GM23338 (cell line): ENCODE data around the gene ZNF143. TPM values are rescaled to one million over a fixed set of nuclear protein-coding genes. Genes with fewer than 3 reads are reported as not detected.

Source experiments
- ATAC-seq: fragments of 200-7000 bp; cut with Tn5 transposase; 3 replicates; pipeline ENCODE4 v1.9.1; 2020
- DNase-seq: peaks from one replicate; pipeline ENCODE4 v3.0.0-alpha.2; 2015; ENCODE audit warnings: low spot score
- H2AFZ ChIP-seq: fragments of 200-600 bp; sonication (generic); 2 replicates; pipeline ENCODE4 v1.8.0; 2016; ENCODE audit warnings: antibody characterized with exemption, mild to moderate bottlenecking, moderate library complexity
- H3F3A ChIP-seq: fragments of 200-600 bp; sonication (generic); replicated peaks from 2 replicates; pipeline ENCODE4 v1.8.0; 2017; ENCODE audit warnings: antibody characterized with exemption, mixed run types, low read depth
- H3K27ac ChIP-seq: fragments of 200-600 bp; sonication (generic); 2 replicates; pipeline ENCODE4 v1.6.1; 2016; ENCODE audit warnings: low read depth
- H3K27me3 ChIP-seq: fragments of 200-600 bp; sonication (generic); 2 replicates; pipeline ENCODE4 v1.8.0; 2016; ENCODE audit warnings: mild to moderate bottlenecking, mixed run types, moderate library complexity; ENCODE audit not compliant: insufficient read depth
- H3K36me3 ChIP-seq: fragments of 200-600 bp; sonication (generic); 2 replicates; pipeline ENCODE4 v1.8.0; 2016; ENCODE audit warnings: mild to moderate bottlenecking; ENCODE audit not compliant: insufficient read depth
- H3K4me1 ChIP-seq: fragments of 200-600 bp; sonication (generic); 2 replicates; pipeline ENCODE4 v1.8.0; 2016; ENCODE audit warnings: mild to moderate bottlenecking, moderate library complexity; ENCODE audit not compliant: insufficient read depth
- H3K4me2 ChIP-seq: fragments of 200-600 bp; sonication (generic); 2 replicates; pipeline ENCODE4 v1.7.1; 2017; ENCODE audit warnings: mixed run types
- H3K4me3 ChIP-seq: fragments of 200-600 bp; sonication (generic); 2 replicates; pipeline ENCODE4 v1.6.1; 2016; ENCODE audit warnings: mixed run types
- H3K79me2 ChIP-seq: fragments of 200-600 bp; sonication (generic); replicated peaks from 2 replicates; pipeline ENCODE4 v1.8.0; 2017; ENCODE audit warnings: mild to moderate bottlenecking; ENCODE audit not compliant: insufficient read depth
- H3K9me2 ChIP-seq: fragments of 200-600 bp; sonication (generic); 2 replicates; pipeline ENCODE4 v1.8.0; 2017; ENCODE audit not compliant: insufficient read depth
- H4K20me1 ChIP-seq: fragments of 200-600 bp; sonication (generic); replicated peaks from 2 replicates; pipeline ENCODE4 v1.8.0; 2017; ENCODE audit warnings: mild to moderate bottlenecking; ENCODE audit not compliant: insufficient read depth
- H3K27ac Mint-ChIP-seq: 2 replicates; pipeline ENCODE4 v1.8.0; 2020; ENCODE audit warnings: inconsistent platforms, mild to moderate bottlenecking, moderate library complexity, mixed read lengths
- H3K27me3 Mint-ChIP-seq: 3 replicates; pipeline ENCODE4 v1.8.0; 2022; ENCODE audit warnings: low read depth, mild to moderate bottlenecking, moderate library complexity, mixed read lengths, inconsistent platforms; ENCODE audit not compliant: insufficient read depth, poor library complexity
- H3K36me3 Mint-ChIP-seq: 3 replicates; pipeline ENCODE4 v1.8.0; 2021; ENCODE audit warnings: low read depth, mild to moderate bottlenecking, inconsistent platforms, moderate library complexity, mixed read lengths
- H3K4me1 Mint-ChIP-seq: 3 replicates; pipeline ENCODE4 v1.8.0; 2020; ENCODE audit warnings: mild to moderate bottlenecking, inconsistent platforms, mixed read lengths
- H3K4me3 Mint-ChIP-seq: 3 replicates; pipeline ENCODE4 v1.8.0; 2021; ENCODE audit warnings: moderate library complexity, mild to moderate bottlenecking, inconsistent platforms, mixed read lengths
- H3K9me3 Mint-ChIP-seq: 3 replicates; pipeline ENCODE4 v1.8.0; 2020; ENCODE audit warnings: moderate library complexity, mild to moderate bottlenecking, inconsistent platforms, mixed read lengths
- CREB1 ChIP-seq: fragments of 250-450 bp; sonication (Bioruptor Pico); IDR thresholded peaks from 2 replicates; pipeline ENCODE4 v1.5.0; 2020; ENCODE audit warnings: low read depth, mild to moderate bottlenecking, moderate library complexity
- CTCF ChIP-seq, 2 experiments: fragments of 200-600 bp in 1 of 2; sonication (generic) in 1 of 2; conservative IDR thresholded peaks; 2 replicates each; pipeline versions ENCODE4 v1.5.1 to v1.6.1; 2016 to 2017; ENCODE audit warnings: antibody characterized with exemption in 2 of 2, low read depth in 2 of 2, mild to moderate bottlenecking in 2 of 2, moderate library complexity in 1 of 2
- ETS1 ChIP-seq: IDR thresholded peaks from 2 replicates; pipeline ENCODE4 v1.6.1; 2016; ENCODE audit warnings: antibody characterized with exemption
- EZH2 ChIP-seq: fragments of 200-600 bp; sonication (generic); IDR thresholded peaks from one replicate; pipeline ENCODE4 v1.8.0; 2017; ENCODE audit warnings: antibody characterized with exemption, mild to moderate bottlenecking, low read depth; ENCODE audit not compliant: unreplicated experiment
- EZH2phosphoT487 ChIP-seq: fragments of 200-600 bp; sonication (generic); IDR thresholded peaks from one replicate; pipeline ENCODE4 v1.8.1; 2018; ENCODE audit warnings: antibody characterized with exemption; ENCODE audit not compliant: unreplicated experiment
- JUNB ChIP-seq: IDR thresholded peaks from one replicate; pipeline ENCODE4 v1.6.1; 2016; ENCODE audit warnings: antibody characterized with exemption; ENCODE audit not compliant: unreplicated experiment
- NANOG ChIP-seq: IDR thresholded peaks from 2 replicates; pipeline ENCODE4 v1.6.1; 2016; ENCODE audit warnings: antibody characterized with exemption, borderline replicate concordance
- POLR2AphosphoS5 ChIP-seq: IDR thresholded peaks from 2 replicates; pipeline ENCODE4 v1.6.1; 2016; ENCODE audit warnings: antibody characterized with exemption, low read depth
- STAT1 ChIP-seq: IDR thresholded peaks from one replicate; pipeline ENCODE4 v1.6.1; 2016; ENCODE audit warnings: antibody characterized with exemption; ENCODE audit not compliant: unreplicated experiment
- ZNF114 ChIP-seq: fragments of 250-450 bp; sonication (Bioruptor Pico); IDR thresholded peaks from 2 replicates; pipeline ENCODE4 v1.5.0; 2020; ENCODE audit warnings: mild to moderate bottlenecking, moderate library complexity
- ZNF331 ChIP-seq: fragments of 250-450 bp; sonication (Bioruptor Pico); IDR thresholded peaks from 2 replicates; pipeline ENCODE4 v1.5.0; 2020; ENCODE audit warnings: low read depth, mild to moderate bottlenecking, moderate library complexity
- ZNF462 ChIP-seq: fragments of 250-450 bp; sonication (Bioruptor Pico); IDR thresholded peaks from 2 replicates; pipeline ENCODE4 v1.5.0; 2020; ENCODE audit warnings: mild to moderate bottlenecking, moderate library complexity
- polyA plus RNA-seq: library from polyadenylated mRNA; unstranded; fragments of >200 nt; fragmentation: Nextera tagmentation; extraction: Ambion mirVana; gene quantifications from 2 replicates; pipeline ENCODE4 v1.2.1, GENCODE V29; 2016
- total RNA-seq: library from RNA; depleted of rRNA; stranded (reverse); fragments of >200 nt; shearing (Covaris generic); gene quantifications from 2 replicates; pipeline ENCODE4 v1.2.3, GENCODE V29; 2014
- TF ChIP-seq, protein P1 (sequence below): IDR thresholded peaks from one replicate; pipeline ENCODE4 v1.6.1; 2018; ENCODE audit warnings: antibody characterized with exemption; ENCODE audit not compliant: unreplicated experiment

Gene ZNF143
- total and polyA plus RNA-seq, 2 experiments from 2014 or later, result 33.5 to 44.2 TPM

- Mint-ChIP-seq H3K4me3 (peak overlapping the region; percentile 94), H3K27ac (no peak overlapping the region), H3K27me3 (peaks cover 19% of the 10 kb centered on the region), H3K36me3 (peaks cover 71% of the 10 kb centered on the region), H3K4me1 (peaks cover 25% of the 10 kb centered on the region), H3K9me3 (no peaks in the 10 kb centered on the region)
- Histone ChIP-seq H3K36me3 (peaks cover 52% of the 10 kb centered on the region), H3K27ac (peak overlapping the region; percentile 51), H3K4me2 (peak overlapping the region; percentile 78), H3K9me2 (no peaks in the 10 kb centered on the region), H3F3A (peaks cover 9% of the 10 kb centered on the region), H3K27me3 (no peaks in the 10 kb centered on the region), H3K4me1 (peaks cover 13% of the 10 kb centered on the region), H3K4me3 (peak overlapping the region; percentile 74), H3K79me2 (peaks cover 60% of the 10 kb centered on the region), H4K20me1 (peaks cover 19% of the 10 kb centered on the region), H2AFZ (no peak overlapping the region)
- ATAC-seq (no peak), DNase-seq (no peak)
- no peak for TF ChIP-seq POLR2AphosphoS5
- no peak for TF ChIP-seq ZNF462 (CRISPR knock-in tag)
- no peak for TF ChIP-seq CTCF (conservative IDR thresholded peaks at IDR 0.05; ENCODE audit: low read depth in 2 of 2)
- TF ChIP-seq ZNF114 (CRISPR knock-in tag), result no peak
- TF ChIP-seq STAT1, result no peak
- no peak for TF ChIP-seq EZH2phosphoT487
- TF ChIP-seq ETS1, result no peak
- TF ChIP-seq NANOG, result no peak
- no peak for TF ChIP-seq EZH2
- TF ChIP-seq, protein P1, sequence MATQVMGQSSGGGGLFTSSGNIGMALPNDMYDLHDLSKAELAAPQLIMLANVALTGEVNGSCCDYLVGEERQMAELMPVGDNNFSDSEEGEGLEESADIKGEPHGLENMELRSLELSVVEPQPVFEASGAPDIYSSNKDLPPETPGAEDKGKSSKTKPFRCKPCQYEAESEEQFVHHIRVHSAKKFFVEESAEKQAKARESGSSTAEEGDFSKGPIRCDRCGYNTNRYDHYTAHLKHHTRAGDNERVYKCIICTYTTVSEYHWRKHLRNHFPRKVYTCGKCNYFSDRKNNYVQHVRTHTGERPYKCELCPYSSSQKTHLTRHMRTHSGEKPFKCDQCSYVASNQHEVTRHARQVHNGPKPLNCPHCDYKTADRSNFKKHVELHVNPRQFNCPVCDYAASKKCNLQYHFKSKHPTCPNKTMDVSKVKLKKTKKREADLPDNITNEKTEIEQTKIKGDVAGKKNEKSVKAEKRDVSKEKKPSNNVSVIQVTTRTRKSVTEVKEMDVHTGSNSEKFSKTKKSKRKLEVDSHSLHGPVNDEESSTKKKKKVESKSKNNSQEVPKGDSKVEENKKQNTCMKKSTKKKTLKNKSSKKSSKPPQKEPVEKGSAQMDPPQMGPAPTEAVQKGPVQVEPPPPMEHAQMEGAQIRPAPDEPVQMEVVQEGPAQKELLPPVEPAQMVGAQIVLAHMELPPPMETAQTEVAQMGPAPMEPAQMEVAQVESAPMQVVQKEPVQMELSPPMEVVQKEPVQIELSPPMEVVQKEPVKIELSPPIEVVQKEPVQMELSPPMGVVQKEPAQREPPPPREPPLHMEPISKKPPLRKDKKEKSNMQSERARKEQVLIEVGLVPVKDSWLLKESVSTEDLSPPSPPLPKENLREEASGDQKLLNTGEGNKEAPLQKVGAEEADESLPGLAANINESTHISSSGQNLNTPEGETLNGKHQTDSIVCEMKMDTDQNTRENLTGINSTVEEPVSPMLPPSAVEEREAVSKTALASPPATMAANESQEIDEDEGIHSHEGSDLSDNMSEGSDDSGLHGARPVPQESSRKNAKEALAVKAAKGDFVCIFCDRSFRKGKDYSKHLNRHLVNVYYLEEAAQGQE, result no peak
- TF ChIP-seq ZNF331 (CRISPR knock-in tag), result no peak
- TF ChIP-seq JUNB, result no peak
- TF ChIP-seq CREB1 (CRISPR knock-in tag), result no peak
Measured at GRCh38 chr11:9576701-9577381, 116.0 kb downstream of the ZNF143 start.
